GM21526 (cell line): Measurements from ENCODE around the gene CST3.
"Not testable (repeated sequence)": the region's sequence is repeated elsewhere in the genome, so short reads cannot be mapped to it uniquely, and the experiment has no call there.

Experiments used
- ATAC-seq: cut with Tn5 transposase; IDR thresholded peaks from one replicate; pipeline ENCODE4 v1.9.1; 2021; ENCODE audit warnings: moderate library complexity; ENCODE audit not compliant: unreplicated experiment, low FRiP score

Gene CST3, protein sequence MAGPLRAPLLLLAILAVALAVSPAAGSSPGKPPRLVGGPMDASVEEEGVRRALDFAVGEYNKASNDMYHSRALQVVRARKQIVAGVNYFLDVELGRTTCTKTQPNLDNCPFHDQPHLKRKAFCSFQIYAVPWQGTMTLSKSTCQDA

DNA sequence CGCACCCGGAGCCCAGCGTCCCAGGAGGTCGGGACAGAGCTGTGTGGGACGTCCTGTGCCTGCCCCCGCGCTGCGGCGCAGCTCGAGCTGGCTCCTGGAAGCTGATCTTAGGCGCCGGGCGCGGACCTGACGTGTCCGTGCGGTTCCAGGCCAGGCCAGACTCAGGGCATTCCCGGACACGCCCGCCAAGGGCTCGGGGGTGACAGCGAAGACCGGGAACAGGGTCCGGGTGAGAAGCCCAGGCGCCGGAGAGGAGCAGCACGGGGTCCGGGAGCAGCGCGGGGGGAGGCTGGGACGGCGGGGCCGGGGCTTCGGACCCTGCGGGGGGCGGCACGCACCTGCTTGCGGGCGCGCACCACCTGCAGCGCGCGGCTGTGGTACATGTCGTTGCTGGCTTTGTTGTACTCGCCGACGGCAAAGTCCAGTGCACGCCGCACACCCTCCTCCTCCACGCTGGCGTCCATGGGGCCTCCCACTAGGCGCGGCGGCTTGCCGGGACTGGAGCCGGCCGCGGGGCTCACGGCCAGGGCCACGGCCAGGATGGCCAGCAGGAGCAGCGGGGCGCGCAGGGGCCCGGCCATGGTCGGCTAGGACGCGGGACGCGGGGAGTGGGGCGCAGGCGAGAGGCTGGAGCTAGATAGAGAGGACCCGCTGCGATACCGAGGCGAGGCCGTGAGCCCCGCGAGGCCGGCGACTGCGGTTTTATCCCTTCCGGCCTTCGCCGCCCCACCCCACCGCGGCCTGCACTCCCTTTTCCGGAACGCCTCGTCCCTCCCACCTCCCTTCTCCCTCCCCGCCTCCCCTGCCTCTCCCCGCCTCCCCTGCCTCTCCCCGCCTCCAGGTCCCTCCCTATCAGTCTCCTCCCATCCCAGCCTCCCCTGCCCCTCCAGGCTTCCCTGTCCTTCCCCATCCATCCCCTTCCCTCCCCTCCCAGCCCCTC lies at the start of gene CST3:
TSS of gene CST3 (minus strand) at position 674 of the 940 bp plus-strand sequence. CDS start at position 581, 93 bp downstream.
- peak; percentile 58 for ATAC-seq

DNA sequence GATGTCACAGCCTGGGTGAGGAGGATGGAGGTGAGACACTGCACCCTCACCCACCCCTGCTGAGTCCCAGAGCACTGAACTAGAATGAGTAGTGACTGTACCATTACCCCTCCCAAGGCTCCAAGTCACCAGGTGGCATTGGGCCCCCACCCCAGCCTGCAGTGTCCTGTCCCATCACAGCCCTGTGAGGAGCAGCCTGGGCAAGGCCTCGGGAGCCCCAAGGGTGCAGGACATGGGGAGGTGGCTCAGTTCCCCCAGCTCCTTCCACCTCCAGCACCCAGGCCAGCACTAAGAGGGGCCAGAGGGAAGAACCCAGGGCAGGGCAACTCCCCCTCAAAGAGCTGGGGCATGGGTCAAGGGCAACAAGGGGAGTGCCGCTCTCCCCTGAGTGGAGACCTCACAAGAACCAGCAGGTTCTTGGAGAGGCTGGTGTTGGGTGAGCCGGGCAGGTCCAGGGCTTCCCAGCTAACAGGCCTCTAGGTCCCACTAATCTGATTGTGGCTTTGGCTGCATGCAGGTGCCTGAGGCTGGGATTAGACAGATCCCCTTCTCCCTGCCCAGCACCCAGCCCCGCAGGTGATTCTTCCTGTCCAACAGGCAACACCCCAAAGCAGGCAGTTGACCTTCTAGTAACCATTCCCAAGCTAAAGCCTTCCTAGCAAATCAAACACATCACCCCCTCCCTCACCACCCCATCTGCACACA lies 48.4 kb upstream of the CST3 start:
- no peak for ATAC-seq

DNA sequence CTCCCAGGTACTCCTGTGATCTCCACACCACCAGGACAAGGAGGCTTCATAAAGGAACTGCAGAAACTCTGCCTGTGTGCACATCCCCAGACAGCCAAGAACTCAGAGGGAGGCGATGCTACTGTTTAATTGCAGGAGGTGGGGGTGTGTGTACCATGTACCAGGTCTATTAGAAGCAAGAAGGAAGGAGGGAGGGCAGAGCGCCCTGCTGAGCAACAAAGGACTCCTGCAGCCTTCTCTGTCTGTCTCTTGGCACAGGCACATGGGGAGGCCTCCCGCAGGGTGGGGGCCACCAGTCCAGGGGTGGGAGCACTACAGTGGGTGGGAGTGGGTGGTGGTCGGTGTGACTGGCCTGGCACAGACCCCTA lies 47.8 kb upstream of the CST3 start:
- not testable (repeated sequence) for ATAC-seq

DNA sequence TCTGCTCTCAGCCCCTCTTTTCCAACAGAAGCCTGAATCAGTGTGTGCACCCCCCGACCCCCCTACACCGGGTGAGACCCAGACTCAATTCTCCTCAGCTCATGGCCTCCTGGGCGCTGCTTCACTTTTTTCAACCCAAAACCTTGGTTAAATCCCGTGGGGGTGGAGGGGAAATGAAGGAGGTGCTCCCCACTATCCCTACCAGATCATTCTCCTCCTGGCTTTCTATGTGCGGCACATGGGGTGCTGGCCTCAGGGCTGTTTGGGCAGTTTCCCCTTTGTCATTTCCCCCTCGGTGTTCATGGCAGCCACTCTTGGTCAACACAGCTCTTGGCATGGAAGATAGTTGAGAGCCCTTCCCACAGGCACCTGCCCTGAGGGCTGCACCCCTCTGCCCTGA lies 46.5 kb upstream of the CST3 start:
- no peak for ATAC-seq

DNA sequence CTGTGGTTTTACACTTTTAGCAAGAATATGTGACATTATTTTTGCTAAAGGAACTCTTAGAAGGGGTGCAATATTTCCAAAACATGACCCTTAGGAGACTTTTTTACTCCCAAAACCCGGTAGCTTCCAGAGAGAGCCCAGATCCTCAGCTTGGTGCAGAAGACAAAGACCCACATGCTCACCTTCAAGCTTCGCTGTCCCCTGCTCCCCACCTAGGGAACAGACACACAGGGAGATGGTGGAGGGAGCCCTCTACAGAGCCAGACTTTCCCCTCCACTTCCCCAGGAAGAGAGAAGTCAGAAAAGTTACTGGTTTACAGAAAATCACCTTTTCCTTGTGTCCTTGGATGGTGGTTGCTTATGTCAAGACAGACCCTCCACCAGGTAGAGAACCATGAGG lies 46.1 kb upstream of the CST3 start:
- no peak for ATAC-seq

DNA sequence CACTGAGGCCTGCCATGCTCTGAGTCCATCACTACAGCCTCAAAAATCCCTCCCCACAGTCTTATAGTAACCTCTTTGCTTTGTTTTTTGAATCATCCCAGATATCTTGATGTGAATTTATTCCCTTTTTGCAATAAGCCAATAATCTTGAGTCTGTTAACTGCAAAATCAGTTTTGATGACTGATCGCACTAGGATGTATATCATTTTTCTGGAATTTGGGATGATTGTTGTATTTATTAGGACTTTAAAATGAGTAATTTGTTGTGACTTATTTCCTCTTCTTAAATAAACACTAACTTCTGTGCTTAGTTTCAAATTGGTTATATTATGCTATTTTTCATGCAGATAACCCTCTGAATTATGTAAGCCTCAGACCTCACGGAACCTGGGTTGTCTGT lies 45.5 kb upstream of the CST3 start:
- ATAC-seq = no peak

DNA sequence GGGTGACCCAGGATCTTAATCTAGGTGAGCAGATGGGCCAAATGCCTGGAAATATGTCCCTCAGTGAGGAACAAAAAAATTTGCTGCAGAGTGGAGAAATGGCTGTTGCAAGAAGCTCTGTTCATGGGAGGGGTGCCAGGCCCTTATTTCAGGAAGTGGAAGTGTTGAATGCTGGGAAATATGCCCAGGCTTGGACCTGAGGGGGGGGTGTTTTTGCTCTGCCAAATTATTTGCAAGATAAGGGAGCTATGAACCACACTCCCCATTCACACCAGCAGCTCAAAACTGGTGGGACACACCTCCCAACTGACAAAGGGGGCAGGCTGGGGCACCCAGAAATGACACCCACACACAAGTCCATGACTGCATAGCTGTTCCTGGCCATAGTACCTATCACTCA lies 42.4 kb upstream of the CST3 start:
- ATAC-seq = no peak

DNA sequence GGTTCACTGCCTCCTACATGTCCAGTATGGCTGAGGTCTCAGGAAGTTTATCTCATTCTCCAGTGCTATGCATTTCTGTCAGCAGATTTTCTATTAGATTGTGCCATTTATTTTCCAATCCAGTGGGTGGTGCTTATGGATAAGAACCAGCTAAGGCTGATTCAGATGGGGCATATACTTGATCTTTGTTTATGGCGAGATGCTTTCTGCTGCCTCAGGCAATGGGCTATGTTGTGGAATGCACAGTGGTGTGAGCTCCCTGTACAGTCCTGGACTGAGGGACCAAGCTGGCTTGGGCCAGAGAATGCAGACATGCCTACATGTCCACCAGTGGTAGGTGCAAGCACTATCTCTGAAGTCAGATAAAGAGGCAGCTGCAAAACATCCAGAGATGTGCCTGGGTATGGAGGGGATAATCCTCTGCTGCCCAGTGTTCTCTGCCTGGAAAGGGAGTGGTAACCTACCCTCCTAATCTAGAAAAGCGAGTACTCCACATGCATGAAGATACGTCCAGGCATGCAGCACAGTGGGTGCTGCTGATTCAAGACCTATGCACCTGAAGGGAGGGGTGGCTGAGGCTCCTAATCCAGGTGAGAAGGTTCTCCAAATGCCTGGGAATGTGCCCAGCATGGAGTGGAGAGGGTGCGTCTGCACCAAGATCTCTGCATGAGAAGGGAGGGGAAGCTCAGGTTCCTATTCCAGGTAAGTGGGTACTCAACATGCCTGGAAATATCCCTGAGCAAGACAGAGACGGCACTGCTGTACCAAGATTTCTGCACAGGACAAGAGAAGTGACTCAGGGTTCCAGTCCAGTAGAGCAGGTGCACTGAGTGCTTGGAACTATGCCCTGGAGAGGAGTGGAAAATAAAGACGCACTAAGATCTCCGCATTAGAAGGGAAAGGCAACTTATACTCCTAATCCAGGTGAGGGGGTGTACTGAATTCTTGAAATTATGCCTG lies 41.7 kb upstream of the CST3 start:
- no peak for ATAC-seq

DNA sequence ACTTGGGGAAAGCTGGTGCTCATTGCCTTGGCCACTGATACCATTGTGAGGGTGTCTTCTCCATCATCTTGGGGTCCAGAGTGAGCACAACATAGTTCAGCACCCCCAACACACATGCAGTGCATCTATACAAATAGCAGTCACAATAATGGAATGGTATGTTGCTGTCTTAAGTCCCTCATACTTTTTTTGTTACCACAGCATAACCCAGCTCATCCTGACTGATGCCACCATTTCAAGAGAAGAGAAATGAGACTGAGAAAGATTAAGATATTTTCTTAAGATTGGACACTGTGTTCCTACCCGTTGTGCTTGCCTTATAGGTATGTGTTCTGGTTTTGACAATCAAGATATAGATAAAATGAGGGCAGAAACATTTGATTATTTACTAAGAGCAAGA lies 35.5 kb upstream of the CST3 start:
- ATAC-seq = no peak

DNA sequence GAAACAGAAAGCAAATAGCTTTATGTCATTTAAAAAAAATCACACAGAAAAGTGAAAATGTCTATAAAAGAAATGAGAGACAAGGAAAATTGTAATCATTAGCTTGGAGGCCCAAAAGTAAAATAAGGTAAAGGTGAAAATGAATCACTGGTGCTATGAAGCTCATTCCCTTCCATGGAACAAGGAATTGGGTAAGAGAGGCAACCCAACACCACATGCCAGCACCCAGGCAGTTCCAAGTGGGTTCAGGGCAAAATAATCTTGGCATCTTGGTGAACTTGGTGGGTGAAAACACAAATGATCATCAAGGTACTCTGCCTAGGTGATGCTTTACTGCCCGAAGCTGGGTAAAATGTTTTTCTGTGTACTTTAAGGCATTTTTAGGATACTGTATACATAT lies 34.4 kb upstream of the CST3 start:
- no peak for ATAC-seq

DNA sequence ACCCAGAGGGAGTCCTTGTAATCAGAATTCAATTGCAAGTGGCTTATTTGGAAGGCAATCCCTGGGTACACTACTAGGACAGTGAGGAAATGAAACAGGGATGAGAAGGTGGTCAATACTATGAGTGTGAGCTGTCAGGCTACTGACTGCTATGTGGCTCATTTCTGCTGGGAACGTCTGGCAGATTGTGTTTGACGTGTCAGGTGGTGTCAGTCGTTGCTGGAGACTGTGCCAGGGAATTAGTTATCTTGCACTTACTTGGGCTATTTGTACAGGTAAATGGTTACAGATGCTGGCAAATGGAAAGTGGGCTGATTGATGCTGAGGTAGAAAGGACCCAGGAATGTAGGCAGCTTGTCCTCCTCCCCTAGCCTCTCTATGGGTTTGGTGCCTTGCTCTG lies 33.7 kb upstream of the CST3 start:
- no peak for ATAC-seq

DNA sequence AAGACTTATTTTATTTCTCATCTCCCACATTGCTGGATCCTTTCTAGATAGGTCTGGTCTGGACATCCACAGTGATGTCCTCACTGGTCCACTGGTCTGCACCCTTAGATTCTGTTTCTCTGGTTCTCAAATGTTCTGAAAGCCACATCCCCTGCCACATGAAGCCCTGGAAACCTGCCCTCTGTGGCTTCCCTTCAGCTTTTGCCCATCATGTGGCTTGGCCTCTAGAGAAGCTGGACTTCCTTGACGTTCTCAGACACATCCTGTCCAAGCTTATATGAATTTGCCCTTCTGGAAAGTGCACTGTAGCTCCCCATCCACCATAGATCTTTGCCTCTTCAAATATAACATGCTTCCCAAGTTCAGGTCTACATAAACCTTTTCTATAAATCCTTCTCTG lies 32.6 kb upstream of the CST3 start:
- ATAC-seq = no peak

DNA sequence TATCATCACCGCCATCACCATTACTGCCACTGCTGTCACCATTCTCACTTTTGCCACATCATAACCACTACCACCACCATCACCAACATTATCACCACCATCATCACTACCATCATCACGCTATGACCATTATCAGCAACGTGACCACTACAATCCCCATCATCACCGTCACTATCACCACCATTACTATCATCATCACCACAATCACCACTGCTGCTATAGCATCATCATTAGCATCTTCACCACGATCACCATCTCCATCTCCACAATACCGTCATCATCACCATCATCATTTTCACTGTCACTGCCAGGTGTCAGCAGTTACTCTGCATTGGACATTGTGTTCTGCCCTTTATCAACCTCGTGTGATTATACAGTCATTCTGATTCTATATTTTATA lies 32.1 kb upstream of the CST3 start:
- no peak for ATAC-seq

DNA sequence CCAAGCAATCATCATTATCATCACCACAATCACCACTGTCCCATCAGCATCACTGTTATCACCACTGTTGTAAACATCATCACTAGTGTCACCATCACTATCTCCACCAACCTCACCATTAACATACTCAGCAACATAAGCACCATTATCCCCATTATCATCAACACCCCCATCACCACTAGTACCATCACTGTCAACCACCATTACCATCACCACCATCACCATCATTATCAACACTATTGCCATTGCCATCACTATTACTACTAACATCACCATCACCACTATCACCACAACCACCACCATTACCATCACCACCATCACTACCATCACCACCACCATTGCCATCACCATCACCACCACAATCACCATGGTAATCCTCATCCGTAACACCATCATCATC lies 31.6 kb upstream of the CST3 start:
- ATAC-seq = no peak

DNA sequence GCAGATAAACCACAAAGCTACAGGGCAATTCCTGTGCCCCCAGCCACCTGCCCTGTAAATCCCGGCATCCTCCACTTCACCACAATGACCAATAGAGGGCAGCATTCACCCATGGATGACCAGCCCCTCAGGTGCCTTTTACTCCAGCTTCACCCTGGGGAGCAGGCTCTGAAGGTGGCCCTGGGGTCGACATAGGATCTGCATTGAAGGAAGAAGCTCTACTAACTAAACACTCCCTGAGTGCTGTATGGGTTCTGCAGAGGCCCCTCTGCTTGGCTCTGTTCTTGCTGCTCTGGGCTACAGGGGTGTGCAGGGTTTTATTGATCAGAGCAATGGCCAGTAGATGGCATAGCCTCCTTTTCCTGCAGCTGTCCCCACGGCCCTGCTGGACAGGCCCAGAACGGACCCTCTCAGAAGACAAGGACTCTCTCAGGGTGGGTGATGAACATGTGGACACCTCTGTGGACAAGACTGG lies 30.8 kb upstream of the CST3 start:
- peak; percentile 84 for ATAC-seq

DNA sequence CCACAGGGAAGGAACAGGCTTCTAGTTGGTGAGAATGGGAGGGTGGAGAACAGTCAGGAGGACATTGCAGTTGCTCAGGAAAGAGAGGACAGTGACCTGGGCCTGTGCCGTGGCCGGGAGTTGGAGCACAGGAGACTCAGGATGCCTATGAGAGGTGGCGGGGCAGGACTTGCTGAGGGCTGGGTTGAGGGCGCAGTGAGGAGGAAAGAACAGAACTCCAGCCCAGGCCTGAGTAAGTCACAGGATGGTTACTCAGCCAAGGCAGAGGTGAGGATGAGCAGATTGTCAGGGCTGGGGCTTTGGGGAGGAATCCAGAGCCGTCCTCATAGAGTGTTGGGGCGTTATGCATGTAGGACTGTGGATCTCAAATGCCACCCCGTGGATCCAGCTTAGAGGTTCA lies 29.9 kb upstream of the CST3 start:
- no peak for ATAC-seq

DNA sequence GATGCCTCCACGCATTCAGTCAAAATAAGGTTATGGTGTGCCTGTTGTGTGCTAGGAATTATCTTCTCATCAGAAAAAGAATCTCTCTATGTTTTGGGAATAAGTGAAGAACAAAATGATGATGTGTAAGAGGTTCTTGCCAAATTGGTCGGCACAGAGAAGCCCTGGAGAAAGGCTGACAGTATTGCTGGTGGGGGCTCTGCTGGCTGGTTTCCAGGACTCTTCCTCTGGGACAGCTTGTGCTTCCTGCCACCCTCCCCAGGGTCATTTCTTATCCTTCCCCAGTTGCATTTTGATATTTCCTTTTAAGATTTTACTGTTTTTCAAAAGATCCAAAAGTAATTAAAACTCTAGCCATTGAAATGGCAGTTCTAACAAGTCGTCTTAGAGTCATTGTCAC lies 28.9 kb upstream of the CST3 start:
- no peak for ATAC-seq

DNA sequence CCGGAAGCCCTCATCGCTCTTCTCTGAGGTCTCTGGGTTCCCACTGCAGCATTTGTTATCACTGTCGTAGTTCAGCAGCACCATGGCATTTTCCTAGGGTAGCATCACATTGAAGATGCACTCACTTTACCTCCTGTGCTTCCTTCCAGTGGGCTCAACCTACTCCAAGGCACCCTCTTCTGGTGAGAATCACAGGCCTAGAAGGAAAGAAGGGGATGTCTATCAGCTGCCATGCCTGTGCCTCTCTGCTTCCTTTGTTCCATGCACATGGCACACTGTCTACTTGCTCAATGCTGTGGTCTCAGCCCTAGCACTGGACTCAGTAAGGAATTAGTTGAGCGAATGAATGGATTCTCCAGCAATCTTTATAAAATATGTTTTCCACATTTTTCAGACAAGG lies 28.4 kb upstream of the CST3 start:
- no peak for ATAC-seq

DNA sequence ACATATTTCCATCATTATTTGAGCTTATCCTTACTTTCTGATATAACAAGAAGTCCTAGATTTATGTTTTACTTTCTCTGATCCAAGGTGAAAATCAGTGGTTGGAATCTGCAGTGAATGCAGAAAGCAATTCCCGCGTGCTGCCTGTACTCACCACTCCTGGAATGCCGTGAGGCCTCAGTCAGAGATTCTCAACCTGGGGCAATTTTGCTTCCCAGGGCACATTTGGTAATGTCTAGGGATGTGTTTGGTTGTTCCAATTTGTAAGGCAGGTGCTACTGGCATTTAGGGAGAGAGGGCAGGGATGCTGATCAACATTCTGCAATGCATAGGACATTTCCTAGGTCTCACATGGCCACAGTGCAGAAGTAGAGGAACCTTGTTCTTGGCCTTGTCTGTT lies 27.2 kb upstream of the CST3 start:
- no peak for ATAC-seq

DNA sequence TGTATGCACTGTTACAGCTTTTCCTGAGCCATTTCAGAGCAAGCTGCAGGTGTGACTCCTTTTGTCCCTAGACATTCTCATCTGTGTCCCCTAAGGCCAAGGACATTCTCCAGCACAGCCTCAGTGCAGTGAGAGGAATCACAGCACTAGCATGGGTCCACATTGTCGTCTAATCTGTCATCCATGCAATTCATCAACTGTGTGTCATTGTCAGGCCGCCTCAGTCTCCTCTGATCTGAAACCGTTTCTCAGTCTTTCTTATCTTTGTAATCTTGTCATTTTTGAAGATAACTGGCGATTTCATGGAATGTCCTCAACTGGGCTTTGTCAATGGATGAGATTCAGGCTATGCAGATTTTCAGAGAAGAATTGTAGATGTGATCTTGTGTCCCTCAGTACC lies 26.3 kb upstream of the CST3 start:
- not testable (repeated sequence) for ATAC-seq
